Measurements from ENCODE around the gene NPTN.
"Not testable (repeated sequence)": the region's sequence is repeated elsewhere in the genome, so short reads cannot be mapped to it uniquely, and the experiment has no call there.

The NPTN gene

GRCh38 chr15:73600413-73601335, 32.5 kb downstream of the NPTN start:
- DNase-seq (ENCODE audit: low read depth in 2 of 2): no peak

GRCh38 chr15:73599934-73600333, 33.3 kb downstream of the NPTN start:
- DNase-seq (ENCODE audit: low read depth in 2 of 2): no peak

- DNase-seq (ENCODE audit: low read depth in 2 of 2): no peak
These were observed 34.5 kb downstream of the NPTN start for GRCh38 chr15:73598530-73599160.

GRCh38 chr15:73597036-73597638, 36.1 kb downstream of the NPTN start:
- no peak for DNase-seq (ENCODE audit: low read depth in 2 of 2)

- no peak for DNase-seq (ENCODE audit: low read depth in 2 of 2)
These were observed 37.0 kb downstream of the NPTN start for GRCh38 chr15:73596174-73596573.

GRCh38 chr15:73594109-73594508, 39.1 kb downstream of the NPTN start:
- DNase-seq (ENCODE audit: low read depth in 2 of 2): no peak

- no peak for DNase-seq (ENCODE audit: low read depth in 2 of 2)
These were observed 39.7 kb downstream of the NPTN start for GRCh38 chr15:73593304-73594074.

- DNase-seq (ENCODE audit: low read depth in 2 of 2): no peak
These were observed 42.9 kb downstream of the NPTN start for GRCh38 chr15:73590263-73590662.

GRCh38 chr15:73589766-73590165, 43.4 kb downstream of the NPTN start:
- no peak for DNase-seq (ENCODE audit: low read depth in 2 of 2)

GRCh38 chr15:73585871-73586654, 47.1 kb downstream of the NPTN start:
- no peak for DNase-seq (ENCODE audit: low read depth in 2 of 2)

- DNase-seq (ENCODE audit: low read depth in 2 of 2): no peak
These were observed 48.3 kb downstream of the NPTN start for GRCh38 chr15:73584699-73585420.

GRCh38 chr15:73583544-73583943, 49.6 kb downstream of the NPTN start:
- DNase-seq (ENCODE audit: low read depth in 2 of 2): no peak

- no peak for DNase-seq (ENCODE audit: low read depth in 2 of 2)
These were observed 50.3 kb downstream of the NPTN start for GRCh38 chr15:73582851-73583379.

GRCh38 chr15:73578026-73578425, 55.2 kb downstream of the NPTN start:
- no peak for DNase-seq (ENCODE audit: low read depth in 2 of 2)

- DNase-seq (ENCODE audit: low read depth in 2 of 2): not testable (repeated sequence)
These were observed 55.6 kb downstream of the NPTN start for GRCh38 chr15:73577593-73577992.

- DNase-seq (ENCODE audit: low read depth in 2 of 2): no peak
These were observed 57.4 kb downstream of the NPTN start for GRCh38 chr15:73575636-73576247.

- no peak for DNase-seq (ENCODE audit: low read depth in 2 of 2)
These were observed 59.6 kb downstream of the NPTN start for GRCh38 chr15:73573572-73573971.

GRCh38 chr15:73573037-73573436, 60.2 kb downstream of the NPTN start:
- no peak for DNase-seq (ENCODE audit: low read depth in 2 of 2)

GRCh38 chr15:73572296-73572695, 60.9 kb downstream of the NPTN start:
- DNase-seq (ENCODE audit: low read depth in 2 of 2): no peak

- DNase-seq (ENCODE audit: low read depth in 2 of 2): no peak
These were observed 61.8 kb downstream of the NPTN start for GRCh38 chr15:73571346-73571745.
